GM19467 (cell line): ENCODE data around the gene HOXA11.

Experiments used
- ATAC-seq: cut with Tn5 transposase; IDR thresholded peaks from one replicate; pipeline ENCODE4 v1.9.1; 2021; ENCODE audit warnings: mild to moderate bottlenecking, moderate library complexity; ENCODE audit not compliant: unreplicated experiment

The HOXA11 gene

GRCh38 chr7:27171325-27171636 is 13.8 kb downstream of the HOXA11 start:
- ATAC-seq = no peak

GRCh38 chr7:27170426-27171324 is 14.4 kb downstream of the HOXA11 start:
- no peak for ATAC-seq

GRCh38 chr7:27169658-27170425 is 15.2 kb downstream of the HOXA11 start:
- no peak for ATAC-seq

GRCh38 chr7:27168265-27168947 is 16.6 kb downstream of the HOXA11 start:
- ATAC-seq = no peak

GRCh38 chr7:27167916-27168264 is 17.1 kb downstream of the HOXA11 start:
- ATAC-seq = no peak

- ATAC-seq = no peak
Observed at GRCh38 chr7:27166531-27167505, 18.2 kb downstream of the HOXA11 start.

- ATAC-seq = no peak
Observed at GRCh38 chr7:27165996-27166530, 19.0 kb downstream of the HOXA11 start.

- no peak for ATAC-seq
Observed at GRCh38 chr7:27165089-27165995, 19.7 kb downstream of the HOXA11 start, which contains the start of gene HOXA9. TSS of gene HOXA9 (minus strand) at chr7:27165537. CDS start at chr7:27165457, 80 bp downstream.

DNA sequence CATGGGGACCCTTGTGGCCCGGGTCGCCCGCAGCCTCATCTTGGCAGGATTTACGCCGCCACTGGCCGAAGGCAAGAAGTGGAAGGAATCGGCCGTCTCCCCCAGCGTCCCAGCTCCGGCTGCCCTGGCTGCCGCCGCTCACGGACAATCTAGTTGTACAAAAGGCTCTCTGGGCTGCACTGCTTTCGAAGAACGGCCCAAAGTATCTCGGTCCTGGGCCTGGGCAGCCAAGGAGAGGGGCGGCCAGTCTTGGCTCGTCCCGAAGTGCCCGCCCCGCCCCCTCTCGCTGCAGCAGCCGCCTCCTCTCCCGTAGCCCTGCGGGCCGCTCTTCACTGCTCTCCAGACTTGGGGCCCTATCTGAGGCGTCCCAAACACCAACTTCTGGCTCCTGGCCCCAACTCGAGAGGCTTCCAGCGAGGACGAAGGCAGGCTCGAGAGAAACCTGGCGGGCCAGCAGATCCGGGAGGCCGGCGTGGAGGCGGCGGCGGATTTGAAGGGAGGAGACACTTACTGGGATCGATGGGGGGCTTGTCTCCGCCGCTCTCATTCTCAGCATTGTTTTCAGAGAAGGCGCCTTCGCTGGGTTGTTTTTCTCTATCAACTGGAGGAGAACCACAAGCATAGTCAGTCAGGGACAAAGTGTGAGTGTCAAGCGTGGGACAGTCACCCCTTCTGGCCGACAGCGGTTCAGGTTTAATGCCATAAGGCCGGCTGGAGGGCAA is 20.5 kb downstream of the HOXA11 start:
- no peak for ATAC-seq

DNA sequence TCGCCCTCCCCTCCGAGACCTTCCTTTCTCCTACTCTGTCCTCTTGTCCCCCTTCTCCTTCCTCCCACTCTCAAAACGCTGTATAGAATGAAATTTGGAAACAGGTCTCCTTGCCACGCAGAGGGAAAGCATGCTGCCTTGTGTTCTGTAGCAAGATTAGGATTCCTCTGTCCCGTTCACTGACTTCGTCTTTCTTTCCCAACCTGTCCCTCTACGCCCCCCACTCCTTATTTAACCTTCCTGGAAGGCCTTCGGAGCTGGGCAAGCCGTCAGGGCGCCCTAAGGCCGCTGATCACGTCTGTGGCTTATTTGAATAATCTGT is 21.0 kb downstream of the HOXA11 start:
- no peak for ATAC-seq

DNA sequence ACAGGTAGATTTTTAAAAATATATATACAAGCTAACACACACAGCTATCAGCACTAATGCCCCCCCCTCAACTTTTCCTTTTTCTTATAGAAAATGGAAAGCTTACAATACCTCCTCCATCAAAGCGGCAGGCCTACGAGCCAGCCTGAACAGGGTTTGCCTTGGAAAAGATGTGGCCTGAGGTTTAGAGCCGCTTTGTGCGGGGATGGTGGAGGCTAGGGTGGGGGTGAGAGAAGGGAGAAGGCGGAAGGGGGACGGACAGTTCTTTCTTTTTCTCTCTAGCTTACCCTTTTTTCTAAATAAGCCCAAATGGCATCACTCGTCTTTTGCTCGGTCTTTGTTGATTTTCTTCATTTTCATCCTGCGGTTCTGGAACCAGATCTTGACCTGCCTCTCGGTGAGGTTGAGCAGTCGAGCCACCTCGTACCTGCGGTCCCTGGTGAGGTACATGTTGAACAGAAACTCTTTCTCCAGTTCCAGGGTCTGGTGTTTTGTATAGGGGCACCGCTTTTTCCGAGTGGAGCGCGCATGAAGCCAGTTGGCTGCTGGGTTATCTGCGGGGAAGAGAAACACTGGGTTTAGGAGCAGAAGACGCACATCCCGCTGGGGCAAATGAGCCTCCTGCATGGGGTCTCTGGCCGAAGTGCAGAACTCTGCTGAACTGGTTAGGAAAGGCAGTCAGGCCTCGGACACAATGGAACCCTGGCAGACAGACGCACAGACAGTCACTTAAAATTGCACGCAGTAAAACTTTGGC is 21.6 kb downstream of the HOXA11 start:
- ATAC-seq = no peak

DNA sequence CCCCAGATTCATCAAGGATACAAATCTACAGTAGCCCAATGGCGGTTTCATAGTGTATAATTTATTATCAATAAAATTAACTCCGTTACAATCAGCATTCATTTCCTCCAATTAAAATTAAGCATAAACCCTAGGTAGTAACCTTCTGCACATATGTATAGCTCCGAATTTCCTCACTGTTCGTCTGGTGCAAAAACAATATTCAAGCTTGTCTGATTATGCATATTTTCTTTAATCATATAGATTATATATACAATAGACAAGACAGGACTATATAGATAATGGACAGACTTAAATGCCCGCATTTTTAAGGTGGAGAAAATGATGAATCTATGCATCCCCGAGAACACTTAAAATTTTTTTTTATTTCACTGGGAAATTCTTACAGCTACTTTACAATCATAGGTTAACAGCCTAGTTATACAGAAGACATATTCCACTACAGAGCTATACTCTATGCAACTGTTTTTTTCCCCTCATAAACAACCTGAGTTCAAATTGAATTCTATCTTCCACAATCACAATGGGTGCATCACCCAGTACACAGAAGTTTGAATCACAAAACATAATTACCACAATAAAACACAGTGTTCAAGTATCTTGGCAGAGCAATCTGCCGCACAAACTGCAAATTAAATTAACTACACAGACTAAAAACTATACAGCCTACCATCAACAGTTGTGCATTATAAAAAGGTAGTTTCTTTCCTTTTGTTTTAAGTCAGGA is 22.3 kb downstream of the HOXA11 start:
- no peak for ATAC-seq

GRCh38 chr7:27161721-27162560 is 23.1 kb downstream of the HOXA11 start:
- ATAC-seq = no peak

DNA sequence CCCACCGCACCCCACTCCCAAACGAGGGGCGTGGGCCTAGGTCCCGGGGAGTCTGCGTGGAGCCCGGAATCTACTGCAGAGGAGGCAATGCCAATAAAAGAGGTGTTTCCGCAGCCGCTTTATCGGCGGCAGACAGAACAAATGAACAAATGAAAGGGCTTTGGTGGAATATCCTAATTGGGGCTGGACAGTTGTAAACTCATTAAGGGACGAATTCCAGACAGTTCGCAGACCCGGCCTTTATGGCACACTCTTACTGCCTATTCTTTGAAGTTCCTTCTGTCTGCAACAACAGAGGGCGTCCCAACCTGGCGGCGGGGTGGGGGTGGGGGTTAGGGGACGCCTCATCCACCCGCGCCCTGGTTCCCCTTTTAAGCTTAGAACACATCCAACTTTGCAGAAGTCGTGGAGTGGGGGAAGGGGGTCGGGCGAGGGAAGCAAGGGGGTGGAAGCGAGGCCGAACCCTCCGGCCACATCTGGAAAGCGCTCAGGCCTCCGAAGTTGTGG is 23.8 kb downstream of the HOXA11 start:
- ATAC-seq = no peak

DNA sequence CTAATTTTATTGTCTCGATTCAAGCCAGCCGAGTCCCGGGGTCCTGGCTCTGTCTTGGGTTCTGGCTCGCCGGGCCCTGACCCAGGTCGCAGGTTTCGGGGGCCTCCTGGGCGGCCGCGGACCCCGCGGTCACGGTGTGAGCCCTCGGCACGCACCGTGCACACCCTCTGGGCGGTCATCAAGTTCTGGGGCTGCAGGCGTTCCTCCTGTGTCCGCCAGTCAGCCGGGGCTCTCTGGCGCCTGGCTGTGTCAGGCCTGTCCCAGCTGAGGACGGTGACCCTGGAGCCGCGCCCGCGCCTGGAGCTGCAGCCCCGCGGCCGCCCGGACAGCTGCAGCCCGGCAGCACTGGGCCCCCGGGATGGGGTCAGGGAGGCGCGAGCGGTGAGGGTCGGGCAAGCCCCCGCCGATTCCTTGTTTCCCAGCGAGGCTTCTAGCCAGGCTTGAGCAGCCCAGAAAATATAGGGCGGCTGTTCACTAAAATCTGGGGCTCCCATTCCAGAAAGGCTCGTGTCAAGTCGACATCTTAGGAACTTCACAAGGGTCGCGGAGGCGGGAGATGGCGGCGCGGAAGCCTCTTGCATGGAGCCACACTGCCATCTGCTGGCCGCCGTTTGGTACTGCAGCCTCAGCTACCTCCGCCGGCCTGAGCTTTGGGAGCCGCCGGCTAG is 24.4 kb downstream of the HOXA11 start:
- no peak for ATAC-seq

DNA sequence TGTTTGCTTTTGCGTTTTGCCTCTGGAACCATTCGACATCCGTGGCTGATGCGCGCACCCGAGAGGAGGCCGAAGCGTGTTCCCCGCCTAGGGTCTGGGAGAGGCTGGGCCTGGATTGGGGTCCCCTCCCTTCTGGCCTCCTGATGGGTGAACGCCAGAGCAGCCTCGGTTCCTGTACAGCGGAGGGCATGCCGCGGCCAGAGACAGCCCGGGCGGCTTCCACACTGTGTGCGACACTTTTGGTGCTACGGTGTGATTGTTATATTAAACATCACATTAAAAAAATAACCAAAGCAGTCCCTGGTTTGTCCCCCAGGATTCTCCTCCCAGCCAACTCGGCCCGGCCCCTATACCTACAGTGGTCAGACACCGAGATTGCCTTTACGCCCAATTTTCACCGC is 24.9 kb downstream of the HOXA11 start:
- ATAC-seq = no peak
